GM18951 (cell line): ENCODE data around the gene NR3C2.

Experiments
- POLR2A ChIP-seq: IDR thresholded peaks from 4 replicates; pipeline ENCODE4 v1.6.1; 2011; ENCODE audit warnings: mild to moderate bottlenecking; ENCODE audit not compliant: insufficient read length, insufficient read depth; ENCODE audit errors: extremely low read depth
- in situ Hi-C: fragments of 300-500 bp; cut with MboI; formaldehyde crosslinking; loops from one replicate; pipeline ENCODE4 v1.12.0; 2022; ENCODE audit warnings: low sequenced_read_pairs, mixed read lengths, inconsistent platforms; ENCODE audit not compliant: unreplicated experiment

The NR3C2 gene

DNA sequence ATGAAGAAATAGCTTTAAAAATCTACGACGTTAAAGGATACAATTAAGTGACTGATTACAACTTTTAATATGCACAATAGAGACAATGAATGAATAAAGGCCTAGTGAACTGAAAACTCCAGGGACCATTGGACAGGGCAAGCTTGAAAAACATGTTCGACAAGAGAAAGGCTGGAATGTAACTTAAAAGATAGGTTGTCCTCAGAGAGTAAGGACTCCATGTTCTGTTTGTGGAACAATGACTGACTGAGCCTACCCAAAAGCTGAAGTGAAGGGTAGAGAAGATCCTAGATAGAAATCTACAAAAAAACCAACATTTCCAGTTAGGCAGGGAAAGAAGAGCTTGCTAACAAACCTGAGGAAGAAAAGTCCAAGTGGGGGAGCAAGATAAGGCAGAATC, 173.4 kb downstream of the NR3C2 start:
- no peak for TF ChIP-seq POLR2A
- in situ Hi-C loops, result no loop called here

GRCh38 chr4:148266921-148267320, 175.3 kb downstream of the NR3C2 start:
- in situ Hi-C loops, result no loop called here
- no peak for TF ChIP-seq POLR2A

DNA sequence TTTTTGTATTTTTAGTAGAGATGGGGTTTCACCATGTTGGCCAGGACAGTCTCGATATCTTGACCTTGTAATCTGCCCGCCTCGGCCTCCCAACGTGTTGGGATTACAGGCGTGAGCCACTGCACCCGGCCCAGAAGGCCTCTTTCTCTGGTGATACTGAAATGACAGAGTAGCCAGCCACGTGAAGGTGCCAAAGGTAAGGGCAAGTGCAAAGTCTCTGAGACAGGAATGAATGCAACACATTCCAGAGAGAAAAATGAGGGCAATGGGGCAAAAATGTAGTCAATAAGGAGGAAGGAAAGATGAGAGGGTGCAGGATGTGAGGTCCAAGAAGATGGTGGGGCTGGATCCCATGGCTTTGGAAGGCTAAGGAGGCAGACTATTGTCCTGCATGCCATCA, 176.0 kb downstream of the NR3C2 start:
- in situ Hi-C loops, result no loop called here
- TF ChIP-seq POLR2A, result no peak

GRCh38 chr4:148265627-148266026, 176.6 kb downstream of the NR3C2 start:
- in situ Hi-C loops, result no loop called here
- no peak for TF ChIP-seq POLR2A

DNA sequence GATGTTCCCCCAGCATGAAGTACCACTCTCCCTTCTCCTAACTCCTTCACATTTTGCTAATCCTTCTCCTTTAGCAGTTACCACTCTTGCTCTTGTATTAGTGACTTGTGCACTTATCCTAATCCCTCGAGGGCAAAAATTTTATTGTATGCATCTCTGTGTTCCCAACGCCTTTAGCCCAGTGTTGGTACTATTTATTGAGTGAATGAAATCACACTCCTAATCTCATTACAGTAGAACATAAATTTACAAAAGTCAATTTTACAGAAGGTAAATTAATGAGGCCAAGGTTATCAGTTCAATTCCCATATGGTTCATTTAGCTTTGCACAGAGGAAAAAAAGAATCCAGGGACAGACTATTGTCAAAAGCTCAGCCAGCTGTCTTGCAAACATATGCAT, 178.4 kb downstream of the NR3C2 start:
- in situ Hi-C loops, result no loop called here
- TF ChIP-seq POLR2A, result no peak

GRCh38 chr4:148263127-148263526, 179.1 kb downstream of the NR3C2 start:
- TF ChIP-seq POLR2A, result no peak
- in situ Hi-C loops, result no loop called here

- TF ChIP-seq POLR2A, result no peak
- in situ Hi-C loops, result no loop called here
These were observed 180.4 kb downstream of the NR3C2 start for GRCh38 chr4:148261848-148262247.

DNA sequence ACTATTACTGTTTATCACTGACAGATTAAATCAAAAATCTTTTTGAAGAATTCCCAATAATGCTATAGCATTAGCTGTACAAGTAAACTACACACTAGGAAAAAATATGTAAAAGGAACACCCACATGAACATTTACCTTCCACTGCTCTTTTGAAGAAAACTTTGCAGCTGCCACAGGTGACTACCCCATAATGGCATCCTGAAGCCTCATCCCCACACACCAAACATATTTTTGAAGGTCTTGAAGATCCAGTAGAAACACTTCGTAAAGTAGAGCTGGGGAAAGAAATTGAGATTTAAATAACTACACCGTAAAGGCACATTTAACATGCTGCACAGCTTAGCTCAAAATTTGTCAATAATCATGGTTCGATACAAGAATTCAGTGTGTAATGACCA, 182.4 kb downstream of the NR3C2 start:
- TF ChIP-seq POLR2A, result no peak
- in situ Hi-C loops, result no loop called here

DNA sequence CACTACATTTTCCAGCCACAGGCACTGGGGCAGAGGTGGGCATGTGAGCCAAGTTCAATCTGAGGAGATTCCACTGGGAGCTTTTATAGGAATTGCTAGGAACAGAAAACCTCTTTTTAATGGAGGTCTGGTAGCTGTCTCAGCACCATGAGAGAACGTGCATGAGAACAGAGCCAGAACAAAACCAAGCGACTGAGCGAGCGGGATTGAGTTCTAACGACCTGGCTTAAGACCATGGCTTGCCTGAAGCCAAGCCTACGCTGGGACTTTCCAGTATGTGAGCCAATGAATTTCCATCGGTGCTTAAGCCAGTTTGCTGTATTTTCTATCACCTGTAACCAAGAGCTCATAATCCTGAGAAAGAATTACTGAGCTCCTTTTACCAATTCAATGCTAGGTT, 183.7 kb downstream of the NR3C2 start:
- in situ Hi-C loops, result no loop called here
- no peak for TF ChIP-seq POLR2A

DNA sequence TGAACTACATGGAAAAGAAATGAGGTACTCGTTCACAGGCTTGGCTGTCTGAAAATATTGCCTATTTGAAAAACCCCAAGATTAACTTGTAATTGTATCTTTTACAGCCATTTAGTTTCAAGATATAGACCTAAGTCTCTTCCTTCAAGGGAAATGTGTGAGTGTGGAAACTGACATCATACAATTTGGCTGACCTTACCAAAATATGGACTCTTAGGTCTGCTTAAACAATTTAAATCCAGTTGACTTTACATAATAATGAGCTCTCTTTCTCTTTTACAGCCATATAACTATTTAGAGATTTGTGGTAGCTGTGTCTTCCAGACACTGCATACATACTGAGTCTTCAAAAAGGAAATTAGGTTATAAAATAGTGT, 186.9 kb downstream of the NR3C2 start:
- TF ChIP-seq POLR2A, result no peak
- in situ Hi-C loops, result no loop called here

DNA sequence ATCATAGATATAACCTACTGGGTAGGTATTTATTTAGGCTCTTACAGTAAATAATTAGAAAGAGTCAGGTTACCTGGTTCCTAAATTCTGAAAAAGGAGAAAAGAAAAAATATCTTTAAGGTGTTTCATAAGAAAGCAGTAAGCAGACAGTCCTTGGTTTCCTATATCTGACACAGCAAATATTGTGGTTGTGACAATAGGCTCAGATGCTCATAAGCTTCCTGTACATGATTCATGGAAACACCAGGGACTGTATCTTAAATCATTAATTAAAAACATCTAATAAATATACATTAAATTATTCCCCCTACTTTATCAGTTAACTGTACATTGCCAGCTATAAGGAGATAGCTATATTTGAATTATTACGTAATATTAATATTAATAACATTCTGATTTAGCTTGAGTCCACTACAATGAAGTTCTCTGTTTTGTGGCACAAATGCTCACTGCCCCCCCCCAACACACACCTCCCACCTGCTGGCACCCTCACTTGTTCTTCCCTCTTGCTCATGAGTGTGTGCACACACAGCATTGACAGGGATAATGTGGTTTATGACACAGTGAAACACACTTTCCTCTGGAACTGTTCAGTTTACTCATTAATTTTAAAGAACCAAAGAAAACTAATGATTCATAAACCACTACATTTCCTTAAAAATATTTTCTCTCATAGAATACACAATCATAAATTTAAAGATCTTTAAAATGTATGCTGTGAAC, 187.4 kb downstream of the NR3C2 start:
- no peak for TF ChIP-seq POLR2A
- in situ Hi-C loops, result no loop called here

DNA sequence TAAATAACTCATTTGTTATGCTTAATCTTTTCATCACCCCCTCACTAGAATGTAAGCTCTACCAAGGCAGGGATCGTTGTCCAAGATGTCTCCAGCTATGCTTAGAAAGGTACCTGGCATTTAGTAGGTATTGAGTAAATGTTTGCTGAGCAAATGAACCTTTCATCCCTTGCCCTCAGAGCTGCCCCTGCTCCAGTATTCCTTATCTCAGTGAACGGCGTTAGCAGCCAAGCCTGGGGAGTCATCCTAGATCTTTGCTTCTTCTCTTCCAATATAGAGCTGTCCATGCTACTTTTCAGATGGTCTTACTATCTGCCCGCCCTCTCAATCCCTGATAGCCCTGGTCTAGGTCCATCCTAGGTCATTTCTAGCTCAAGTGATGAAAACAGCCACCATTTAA, 188.4 kb downstream of the NR3C2 start:
- no peak for TF ChIP-seq POLR2A
- in situ Hi-C loops, result no loop called here

DNA sequence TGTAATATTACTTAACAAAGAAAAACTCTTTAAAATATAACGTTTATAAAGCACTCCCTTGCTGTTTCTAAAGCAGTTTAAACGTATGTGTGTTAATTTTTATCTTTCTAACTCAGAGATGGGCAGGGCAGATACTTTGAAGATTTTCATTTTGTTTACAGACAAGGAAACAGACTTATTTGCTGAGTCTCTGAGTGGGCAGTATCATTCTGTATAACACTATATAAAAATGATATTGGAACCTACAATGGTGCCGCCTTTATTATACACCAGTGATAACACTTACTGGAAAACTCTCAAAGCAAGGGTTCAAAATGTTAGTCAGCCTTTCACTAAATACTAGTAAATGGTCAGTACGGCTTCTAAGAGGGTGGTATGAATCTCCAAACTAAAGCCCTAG, 193.4 kb downstream of the NR3C2 start:
- in situ Hi-C loops, result no loop called here
- TF ChIP-seq POLR2A, result no peak

GRCh38 chr4:148245015-148245414, 197.2 kb downstream of the NR3C2 start:
- no peak for TF ChIP-seq POLR2A
- in situ Hi-C loops, result no loop called here

DNA sequence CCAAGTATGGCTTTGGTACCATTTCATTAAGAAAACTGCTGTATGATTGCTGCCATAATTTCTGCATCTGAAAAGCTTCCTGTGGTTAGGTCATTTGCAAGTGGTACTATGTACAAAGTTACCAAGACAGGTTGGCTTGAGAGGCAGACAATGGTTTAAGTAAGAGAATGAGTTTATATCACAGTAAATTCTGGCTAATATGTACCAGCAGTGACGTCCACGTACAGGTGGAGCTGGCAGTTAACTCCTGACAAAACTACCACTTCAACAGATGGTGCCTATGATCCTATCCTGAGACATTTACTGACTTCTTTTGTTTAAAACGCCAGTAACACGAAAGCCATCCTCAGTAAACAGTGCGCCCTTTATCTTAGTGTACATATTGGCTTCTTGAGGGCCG, 198.4 kb downstream of the NR3C2 start:
- TF ChIP-seq POLR2A, result no peak

More for the DNA sequence above, 198.4 kb downstream of the NR3C2 start:
- in situ Hi-C loops, result no loop called here
